Measurements from ENCODE around the gene ATPAF2.

GRCh38 chr17:18087610-18088491, 48.9 kb upstream of the ATPAF2 start, which contains the start of gene DRG2:
- TF ChIP-seq MAX (IDR thresholded peaks at IDR 0.05) (peak; percentile 82), CTCF (IDR thresholded peaks at IDR 0.05; ENCODE audit: low read depth, low read length, missing input control) (no peak)
- TF ChIP-seq, protein P1, sequence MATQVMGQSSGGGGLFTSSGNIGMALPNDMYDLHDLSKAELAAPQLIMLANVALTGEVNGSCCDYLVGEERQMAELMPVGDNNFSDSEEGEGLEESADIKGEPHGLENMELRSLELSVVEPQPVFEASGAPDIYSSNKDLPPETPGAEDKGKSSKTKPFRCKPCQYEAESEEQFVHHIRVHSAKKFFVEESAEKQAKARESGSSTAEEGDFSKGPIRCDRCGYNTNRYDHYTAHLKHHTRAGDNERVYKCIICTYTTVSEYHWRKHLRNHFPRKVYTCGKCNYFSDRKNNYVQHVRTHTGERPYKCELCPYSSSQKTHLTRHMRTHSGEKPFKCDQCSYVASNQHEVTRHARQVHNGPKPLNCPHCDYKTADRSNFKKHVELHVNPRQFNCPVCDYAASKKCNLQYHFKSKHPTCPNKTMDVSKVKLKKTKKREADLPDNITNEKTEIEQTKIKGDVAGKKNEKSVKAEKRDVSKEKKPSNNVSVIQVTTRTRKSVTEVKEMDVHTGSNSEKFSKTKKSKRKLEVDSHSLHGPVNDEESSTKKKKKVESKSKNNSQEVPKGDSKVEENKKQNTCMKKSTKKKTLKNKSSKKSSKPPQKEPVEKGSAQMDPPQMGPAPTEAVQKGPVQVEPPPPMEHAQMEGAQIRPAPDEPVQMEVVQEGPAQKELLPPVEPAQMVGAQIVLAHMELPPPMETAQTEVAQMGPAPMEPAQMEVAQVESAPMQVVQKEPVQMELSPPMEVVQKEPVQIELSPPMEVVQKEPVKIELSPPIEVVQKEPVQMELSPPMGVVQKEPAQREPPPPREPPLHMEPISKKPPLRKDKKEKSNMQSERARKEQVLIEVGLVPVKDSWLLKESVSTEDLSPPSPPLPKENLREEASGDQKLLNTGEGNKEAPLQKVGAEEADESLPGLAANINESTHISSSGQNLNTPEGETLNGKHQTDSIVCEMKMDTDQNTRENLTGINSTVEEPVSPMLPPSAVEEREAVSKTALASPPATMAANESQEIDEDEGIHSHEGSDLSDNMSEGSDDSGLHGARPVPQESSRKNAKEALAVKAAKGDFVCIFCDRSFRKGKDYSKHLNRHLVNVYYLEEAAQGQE (IDR thresholded peaks at IDR 0.05), result peak; percentile 70
